Activated CD8-positive, alpha-beta T cell treated with anti-CD3 and anti-CD28 coated beads for 36 hours (primary cell): ENCODE data around the gene CLIP2. TPM values are rescaled to one million over a fixed set of nuclear protein-coding genes. Genes with fewer than 3 reads are reported as not detected.
A peak's percentile ranks its signal among the peaks of the same experiment; 100 is the strongest.

ENCODE experiments used
- ATAC-seq: fragments of 200-7000 bp; cut with Tn5 transposase; one replicate; pipeline ENCODE4 v1.10.0; 2021; ENCODE audit warnings: mild to moderate bottlenecking, moderate library complexity
- CTCF ChIA-PET: fragments of 350-600 bp; sonication (Branson Sonifier 250); formaldehyde crosslinking; loops from one replicate; lab custom pipeline; 2021; ENCODE audit warnings: antibody characterized with exemption; lab: Charles Lee
- POLR2A ChIA-PET: fragments of 350-600 bp; sonication (Branson Sonifier 250); formaldehyde crosslinking; loops from one replicate; lab custom pipeline; 2021; ENCODE audit warnings: antibody characterized with exemption; lab: Charles Lee
- DNase-seq: peaks from one replicate; pipeline ENCODE4 v3.0.0-alpha.2; 2020
- H3K27ac Mint-ChIP-seq: one replicate; pipeline ENCODE4 v1.8.0; 2021; ENCODE audit warnings: mild to moderate bottlenecking, mixed read lengths
- H3K27me3 Mint-ChIP-seq: one replicate; pipeline ENCODE4 v1.8.0; 2021; ENCODE audit warnings: mixed read lengths
- H3K36me3 Mint-ChIP-seq: one replicate; pipeline ENCODE4 v1.8.0; 2021; ENCODE audit warnings: low read depth, mixed read lengths
- H3K4me1 Mint-ChIP-seq: one replicate; pipeline ENCODE4 v1.8.0; 2021; ENCODE audit warnings: low read depth, mixed read lengths
- H3K4me3 Mint-ChIP-seq: one replicate; pipeline ENCODE4 v1.8.0; 2021; ENCODE audit warnings: mild to moderate bottlenecking, moderate library complexity, mixed read lengths
- H3K9me3 Mint-ChIP-seq: one replicate; pipeline ENCODE4 v1.8.0; 2021; ENCODE audit warnings: mixed read lengths
- CTCF ChIP-seq: fragments of 200-600 bp; IDR thresholded peaks from one replicate; pipeline ENCODE4 v1.8.0; 2022; ENCODE audit warnings: antibody characterized with exemption, mild to moderate bottlenecking
- intact Hi-C: fragments of 100-400 bp; cut with micrococcal nuclease; formaldehyde crosslinking; loops from one replicate; pipeline ENCODE4 v1.10.0; 2022
- total RNA-seq, 2 experiments: library from RNA; stranded (reverse); gene quantifications; one replicate each; pipeline ENCODE4 v1.2.3, GENCODE V29; 2021

CLIP2 gene
- total RNA-seq, 2 experiments from 2014 or later = 1.3 to 1.4 TPM

DNA sequence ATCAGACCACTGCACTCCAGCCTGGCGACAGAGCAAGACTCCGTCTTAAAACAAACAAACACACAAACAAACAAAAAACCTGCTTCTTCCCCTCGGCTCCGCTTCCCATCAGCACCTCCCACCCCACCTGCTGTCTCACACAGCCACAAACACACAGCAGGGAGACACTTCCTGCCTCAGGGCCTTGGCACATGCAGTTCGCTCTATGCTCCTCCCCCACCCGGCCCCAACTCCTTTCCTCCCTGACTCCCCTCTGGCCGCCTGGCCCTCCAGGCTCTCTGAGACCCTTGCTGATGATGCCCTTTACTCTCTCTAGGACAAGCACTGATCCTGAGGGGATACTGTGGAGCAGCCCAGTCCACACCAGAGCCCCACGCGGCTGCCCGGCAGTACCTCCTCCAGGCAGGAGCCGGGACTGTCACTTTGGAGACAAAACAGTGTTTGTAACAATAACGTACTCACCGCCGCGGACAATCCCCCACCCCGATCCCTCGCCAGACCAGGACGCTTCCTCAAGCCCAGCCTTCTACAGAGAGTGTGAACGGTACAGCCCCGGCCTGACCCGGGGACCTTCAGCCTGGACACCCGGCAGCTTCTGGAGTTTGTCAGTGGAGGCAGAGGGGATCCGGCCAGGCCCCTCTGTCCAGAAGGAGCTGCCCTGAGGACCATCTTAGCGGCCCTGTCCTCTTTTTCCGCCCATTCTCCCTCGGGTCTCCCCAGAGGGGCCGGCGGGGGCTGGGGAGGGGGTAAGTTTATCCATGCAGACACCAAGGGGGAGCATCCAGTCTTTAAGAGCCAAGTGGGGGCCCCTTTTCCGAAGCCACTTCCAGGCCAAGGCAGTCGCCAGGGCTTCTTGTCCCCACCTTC, 114.5 kb downstream of the CLIP2 start:
- DNase-seq (no peak), ATAC-seq (no peak)
- peaks cover 1% of the 10 kb centered on the region for H3K27me3 Mint-ChIP-seq
- no peaks in the 10 kb centered on the region for H3K9me3 Mint-ChIP-seq
- no peak overlapping the region for H3K27ac Mint-ChIP-seq
- H3K4me1 Mint-ChIP-seq = no peaks in the 10 kb centered on the region
- ChIA-PET CTCF (interaction anchor here (2.6 to 11.5 kb wide), 2 partner anchors 14 to 198 kb away, joined by 8 to 197 read pairs; no protein-coding TSS in a partner anchor), POLR2A (no interaction called here)
- H3K36me3 Mint-ChIP-seq = no peaks in the 10 kb centered on the region
- intact Hi-C loops = loop anchor here (10.0 kb wide), 1 partner anchor 339 kb away; no protein-coding TSS in a partner anchor
- TF ChIP-seq CTCF = no peak
- no peak overlapping the region for H3K4me3 Mint-ChIP-seq

GRCh38 chr7:74404388-74404700, 115.1 kb downstream of the CLIP2 start:
- no peak overlapping the region for H3K4me3 Mint-ChIP-seq
- H3K36me3 Mint-ChIP-seq = no peaks in the 10 kb centered on the region
- H3K27me3 Mint-ChIP-seq = peaks cover 1% of the 10 kb centered on the region
- intact Hi-C loops = loop anchor here (10.0 kb wide), 1 partner anchor 340 kb away; no protein-coding TSS in a partner anchor
- CTCF ChIA-PET = interaction anchor here (2.6 to 11.5 kb wide), 2 partner anchors 13 to 199 kb away, joined by 8 to 197 read pairs; no protein-coding TSS in a partner anchor
- ATAC-seq = no peak
- H3K27ac Mint-ChIP-seq = no peak overlapping the region
- POLR2A ChIA-PET = no interaction called here
- no peak for DNase-seq
- no peaks in the 10 kb centered on the region for H3K9me3 Mint-ChIP-seq
- H3K4me1 Mint-ChIP-seq = no peaks in the 10 kb centered on the region
- TF ChIP-seq CTCF = no peak

DNA sequence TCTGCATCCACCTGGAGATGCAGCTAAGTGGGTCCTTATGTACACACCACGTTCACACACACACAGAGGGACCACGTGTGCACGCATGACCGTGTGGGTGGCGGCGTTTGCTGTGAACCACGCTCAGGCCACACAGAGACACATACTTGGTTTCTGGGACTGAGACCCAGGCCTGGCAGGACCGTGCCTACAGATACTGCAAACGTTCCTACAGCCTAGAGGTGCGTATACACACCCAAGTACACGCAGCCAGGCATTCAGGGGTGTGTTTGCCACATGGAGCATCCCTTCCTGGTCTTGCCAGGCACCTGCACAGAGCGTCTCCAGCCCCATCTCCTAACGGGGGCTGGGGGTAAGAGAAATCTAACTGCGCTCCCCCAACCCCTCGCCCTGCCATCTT, 115.5 kb downstream of the CLIP2 start:
- DNase-seq (no peak), ATAC-seq (no peak)
- ChIA-PET CTCF (interaction anchor here (0.6 to 11.5 kb wide), 4 partner anchors 9 to 272 kb away, joined by 3 to 197 read pairs (median 6); no protein-coding TSS in a partner anchor), POLR2A (no interaction called here)
- H3K27ac Mint-ChIP-seq = no peak overlapping the region
- no peak for TF ChIP-seq CTCF
- no peaks in the 10 kb centered on the region for H3K36me3 Mint-ChIP-seq
- H3K4me3 Mint-ChIP-seq = no peak overlapping the region
- no peaks in the 10 kb centered on the region for H3K9me3 Mint-ChIP-seq
- intact Hi-C loops = loop anchor here (10.0 kb wide), 1 partner anchor 340 kb away; no protein-coding TSS in a partner anchor
- no peaks in the 10 kb centered on the region for H3K4me1 Mint-ChIP-seq
- H3K27me3 Mint-ChIP-seq = peaks cover 1% of the 10 kb centered on the region

GRCh38 chr7:74405191-74405898, 116.1 kb downstream of the CLIP2 start:
- ATAC-seq (no peak), DNase-seq (peak; percentile 29)
- Mint-ChIP-seq H3K9me3 (no peaks in the 10 kb centered on the region), H3K27me3 (peaks cover 1% of the 10 kb centered on the region), H3K36me3 (no peaks in the 10 kb centered on the region), H3K4me1 (no peaks in the 10 kb centered on the region), H3K4me3 (no peak overlapping the region), H3K27ac (no peak overlapping the region)
- POLR2A ChIA-PET = interaction anchor here (0.6 kb wide), 1 partner anchor 177 kb away, joined by 3 read pairs; no protein-coding TSS in a partner anchor
- intact Hi-C loops = loop anchor here (10.0 kb wide), 1 partner anchor 341 kb away; no protein-coding TSS in a partner anchor
- TF ChIP-seq CTCF = peak; percentile 33
- CTCF ChIA-PET = interaction anchor here (0.6 to 11.5 kb wide), 6 partner anchors 10 to 272 kb away, joined by 3 to 197 read pairs (median 4); no protein-coding TSS in a partner anchor
